ENCODE measurements around the gene CALCOCO1. TPM values are rescaled to one million over a fixed set of nuclear protein-coding genes. Genes with fewer than 3 reads are reported as not detected.

Gene CALCOCO1
- total RNA-seq, 1 experiment from 2014 or later = 88.9 TPM

- BruUV-seq (replicated peaks) = no TSS peak
- intact Hi-C loops (cut with micrococcal nuclease; ENCODE audit: unreplicated experiment) = no loop called here
- Histone ChIP-seq H3K36me3 (ENCODE audit: low read depth) (no peaks in the 10 kb centered on the region), H3K4me3 (no peak overlapping the region), H3K4me1 (replicated peaks; ENCODE audit: insufficient read depth) (peaks cover 16% of the 10 kb centered on the region), H3K4me2 (no peak overlapping the region), H3K9me3 (ENCODE audit: insufficient read depth, low read depth) (no peaks in the 10 kb centered on the region), H3F3A (ENCODE audit: insufficient read depth, low read depth) (peaks cover 29% of the 10 kb centered on the region), H2AFZ (no peak overlapping the region), H3K27ac (no peak overlapping the region), H3K27me3 (ENCODE audit: insufficient read depth, low read depth) (no peaks in the 10 kb centered on the region), H3K79me2 (ENCODE audit: low read depth) (no peaks in the 10 kb centered on the region), H3K9me2 (ENCODE audit: insufficient read depth) (no peaks in the 10 kb centered on the region), H4K20me1 (ENCODE audit: insufficient read depth) (no peaks in the 10 kb centered on the region)
- CTCF ChIA-PET = interaction anchor here (0.7 kb wide), 1 partner anchor 22 kb away, joined by 3 read pairs; no protein-coding TSS in a partner anchor
- no peak for DNase-seq
- TF ChIP-seq CTCF (conservative IDR thresholded peaks at IDR 0.05) (no peak), EZH2 (IDR thresholded peaks at IDR 0.05; ENCODE audit: low read depth) (no peak)
- POLR2A ChIA-PET (ENCODE audit: unreplicated experiment) = no interaction called here
Measured at GRCh38 chr12:53660041-53660440, 67.2 kb downstream of the CALCOCO1 start.

- CTCF ChIA-PET = interaction anchor here (1.0 kb wide), 1 partner anchor 98 kb away, joined by 4 read pairs; no protein-coding TSS in a partner anchor
- Histone ChIP-seq H3K27me3 (ENCODE audit: insufficient read depth, low read depth) (no peaks in the 10 kb centered on the region), H2AFZ (no peak overlapping the region), H3K36me3 (ENCODE audit: low read depth) (no peaks in the 10 kb centered on the region), H3K9me3 (ENCODE audit: insufficient read depth, low read depth) (no peaks in the 10 kb centered on the region), H3F3A (ENCODE audit: insufficient read depth, low read depth) (peaks cover 26% of the 10 kb centered on the region), H3K4me1 (replicated peaks; ENCODE audit: insufficient read depth) (peaks cover 16% of the 10 kb centered on the region), H3K9me2 (ENCODE audit: insufficient read depth) (no peaks in the 10 kb centered on the region), H3K79me2 (ENCODE audit: low read depth) (no peaks in the 10 kb centered on the region), H3K4me3 (no peak overlapping the region), H3K4me2 (peak overlapping the region; percentile 35), H3K27ac (peak overlapping the region; percentile 27; the same call in 1 of the 2 replicates), H4K20me1 (ENCODE audit: insufficient read depth) (no peaks in the 10 kb centered on the region)
- no peak for DNase-seq
- POLR2A ChIA-PET (ENCODE audit: unreplicated experiment) = interaction anchor here (0.5 kb wide), 1 partner anchor 116 kb away, joined by 5 read pairs; no protein-coding TSS in a partner anchor
- TF ChIP-seq CTCF (conservative IDR thresholded peaks at IDR 0.05) (no peak), EZH2 (IDR thresholded peaks at IDR 0.05; ENCODE audit: low read depth) (no peak)
- BruUV-seq (replicated peaks) = no TSS peak
- intact Hi-C loops (cut with micrococcal nuclease; ENCODE audit: unreplicated experiment) = no loop called here
Measured at GRCh38 chr12:53659571-53659981, 67.7 kb downstream of the CALCOCO1 start.

GRCh38 chr12:53659011-53659551, 68.2 kb downstream of the CALCOCO1 start:
- peak overlapping the region; percentile 35 for H3K4me2 ChIP-seq
- POLR2A ChIA-PET (ENCODE audit: unreplicated experiment) = interaction anchor here (0.5 kb wide), 1 partner anchor 116 kb away, joined by 5 read pairs; no protein-coding TSS in a partner anchor
- H4K20me1 ChIP-seq (ENCODE audit: insufficient read depth) = no peaks in the 10 kb centered on the region
- TF ChIP-seq EZH2 (IDR thresholded peaks at IDR 0.05; ENCODE audit: low read depth) (no peak), CTCF (conservative IDR thresholded peaks at IDR 0.05) (no peak)
- peak; percentile 44 to 68 for DNase-seq
- peaks cover 23% of the 10 kb centered on the region for H3F3A ChIP-seq (ENCODE audit: insufficient read depth, low read depth)
- no TSS peak for BruUV-seq (replicated peaks)
- H2AFZ ChIP-seq = no peak overlapping the region
- no peaks in the 10 kb centered on the region for H3K9me2 ChIP-seq (ENCODE audit: insufficient read depth)
- peaks cover 16% of the 10 kb centered on the region for H3K4me1 ChIP-seq (replicated peaks; ENCODE audit: insufficient read depth)
- H3K79me2 ChIP-seq (ENCODE audit: low read depth) = no peaks in the 10 kb centered on the region
- peak overlapping the region; percentile 27 for H3K27ac ChIP-seq
- no peak overlapping the region for H3K4me3 ChIP-seq
- intact Hi-C loops (cut with micrococcal nuclease; ENCODE audit: unreplicated experiment) = no loop called here
- H3K9me3 ChIP-seq (ENCODE audit: insufficient read depth, low read depth) = no peaks in the 10 kb centered on the region
- no peaks in the 10 kb centered on the region for H3K27me3 ChIP-seq (ENCODE audit: insufficient read depth, low read depth)
- CTCF ChIA-PET = interaction anchor here (0.6 to 1.0 kb wide), 3 partner anchors 59 to 110 kb away, joined by 3 to 9 read pairs (median 4); no protein-coding TSS in a partner anchor
- no peaks in the 10 kb centered on the region for H3K36me3 ChIP-seq (ENCODE audit: low read depth)

Other genes with a start within 250 kb of the CALCOCO1 start
- gene MAP3K12, start 228.0 kb downstream of the CALCOCO1 start, total RNA-seq (2021) = 14.7 and 18.3 TPM in 2 replicates
- 47.8 and 53.3 TPM in 2 replicates for gene TARBP2, start 226.2 kb downstream of the CALCOCO1 start, total RNA-seq (2021)
- gene NPFF, start 220.0 kb downstream of the CALCOCO1 start, total RNA-seq (2021) = not detected in 2 replicates
- gene ATF7, start 101.1 kb downstream of the CALCOCO1 start, total RNA-seq (2021) = 16.3 and 24.7 TPM in 2 replicates
- 270 and 280 TPM in 2 replicates for gene ATP5MC2, start 51.4 kb downstream of the CALCOCO1 start, total RNA-seq (2021)
- gene CISTR, start 24.5 kb upstream of the CALCOCO1 start, total RNA-seq (2021) = not detected in 2 replicates
- 1.5 and 1.8 TPM in 2 replicates for gene HOXC13, start 211.4 kb upstream of the CALCOCO1 start, total RNA-seq (2021)
- gene HOXC12, start 227.5 kb upstream of the CALCOCO1 start, total RNA-seq (2021) = 0.24 and 0.28 TPM in 2 replicates
- gene HOXC11, start 245.7 kb upstream of the CALCOCO1 start, total RNA-seq (2021) = 2.4 and 2.9 TPM in 2 replicates
- 7.9 and 9.2 TPM in 2 replicates for gene HOTAIR, start 247.5 kb upstream of the CALCOCO1 start, total RNA-seq (2021)

All from PC-9 (cell line).